Thyroid gland (tissue), 4 donors: ENCODE results near the gene IL3RA. TPM values are rescaled to one million over a fixed set of nuclear protein-coding genes. Genes with fewer than 3 reads are reported as not detected.

Experiments used
- DNase-seq, 2 donors: peaks; one replicate each; pipeline ENCODE4 v3.0.0-alpha.2; 2019
- H3K27ac ChIP-seq, 3 donors: fragments of 200-600 bp; sonication (generic); 1 replicate in 2 of 3; 2 replicates in 1 of 3; pipeline ENCODE4 v1.5.1; 2016 to 2019; ENCODE audit warnings: mild to moderate bottlenecking in 1 of 3, moderate library complexity in 1 of 3
- H3K27me3 ChIP-seq: fragments of 200-600 bp; sonication (generic); one replicate; pipeline ENCODE4 v1.5.1; 2019
- H3K36me3 ChIP-seq, 2 donors: fragments of 200-600 bp; sonication (generic); one replicate each; pipeline ENCODE4 v1.5.1; 2016 to 2019
- H3K4me1 ChIP-seq, 2 donors: fragments of 200-600 bp; sonication (generic); one replicate each; pipeline ENCODE4 v1.5.1; 2017 to 2019
- H3K4me3 ChIP-seq, 3 donors: fragments of 200-600 bp; sonication (generic); replicated peaks in 1 of 3; 1 replicate in 2 of 3; 2 replicates in 1 of 3; pipeline ENCODE4 v1.5.1; 2016; ENCODE audit warnings: mild to moderate bottlenecking in 1 of 3
- H3K9me3 ChIP-seq: fragments of 200-600 bp; sonication (generic); one replicate; pipeline ENCODE4 v1.5.1; 2017
- CTCF ChIP-seq, 6 experiments: fragments of 200-600 bp in 3 of 6; fragments of 450-650 bp in 3 of 6; sonication (generic) in 3 of 6; IDR thresholded peaks; one replicate each; pipeline ENCODE4 v1.5.1; 2016 to 2019; ENCODE audit warnings: antibody characterized with exemption in 6 of 6, mild to moderate bottlenecking in 2 of 6, inconsistent platforms in 1 of 6, moderate library complexity in 1 of 6
- POLR2A ChIP-seq, 2 donors: fragments of 450-650 bp; IDR thresholded peaks; one replicate each; pipeline ENCODE4 v1.6.1; 2017; ENCODE audit warnings: antibody characterized with exemption in 2 of 2, mild to moderate bottlenecking in 2 of 2, moderate library complexity in 1 of 2
- WGBS, 2 donors: methylation state at CpG; one replicate each; pipeline ENCODE4 v1.1.5; 2017; 5-methylcytosine and 5-hydroxymethylcytosine counted together
- intact Hi-C: fragments of 100-400 bp; cut with DNase I; formaldehyde crosslinking; loops from one replicate; pipeline ENCODE4 v1.15.1; 2023
- total RNA-seq, 4 donors: library from RNA; depleted of rRNA; stranded (reverse); fragments of >200 nt; gene quantifications; one replicate each; pipeline ENCODE4 v1.2.3, GENCODE V29; 2016

IL3RA gene
- total RNA-seq, 4 donors from 2014 or later = 0.89 to 4.5 (median 3.3) TPM

DNA sequence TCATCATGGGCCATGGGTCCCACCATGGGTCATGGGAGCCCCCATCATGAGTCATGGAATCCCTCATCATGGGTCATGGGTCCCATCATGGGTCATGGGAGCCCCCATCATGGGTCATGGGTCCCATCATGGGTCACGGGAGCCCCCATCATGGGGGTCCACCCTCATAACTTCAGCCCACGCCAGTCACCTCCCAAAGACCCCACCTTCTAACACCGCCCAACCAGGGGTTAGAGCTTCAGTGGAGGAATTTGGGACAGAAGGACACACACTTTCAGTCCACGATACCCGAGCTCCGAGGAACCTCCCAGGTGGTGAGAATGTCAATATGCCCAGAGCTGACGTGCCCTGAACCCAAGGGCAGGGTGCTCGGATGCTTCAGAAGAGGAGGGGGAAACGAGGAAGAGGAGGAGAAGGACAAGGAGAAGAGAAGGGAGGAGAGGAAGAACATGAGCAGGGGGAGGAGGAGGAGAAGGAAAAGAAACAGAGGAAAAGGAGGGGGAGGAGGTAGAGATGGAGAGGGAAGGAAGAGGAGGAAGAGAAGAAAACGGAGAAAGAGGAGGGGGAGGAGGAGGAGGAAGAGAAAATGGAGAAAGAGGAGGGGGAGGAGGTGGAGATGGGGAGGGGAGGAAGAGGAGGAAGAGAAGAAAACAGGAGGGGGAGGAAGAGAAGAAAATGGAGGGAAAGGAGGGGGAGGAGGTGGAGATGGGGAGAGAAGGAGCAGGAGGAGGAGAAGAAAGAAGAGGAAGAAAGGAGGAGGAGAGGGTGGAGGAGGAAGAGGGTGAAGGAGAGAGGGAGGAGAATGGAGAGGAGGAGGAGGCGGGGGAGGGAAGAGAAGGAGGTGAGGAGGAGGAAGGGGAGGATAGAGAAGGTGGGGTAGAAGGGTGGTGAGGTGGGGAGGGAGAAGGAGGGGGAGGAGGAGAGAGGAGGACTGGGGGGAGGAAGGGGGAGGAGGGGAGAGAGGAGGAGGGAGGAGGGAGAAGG lies 17.7 kb downstream of the IL3RA start:
- Histone ChIP-seq H3K36me3 (peaks cover 0 to 7% of the 10 kb centered on the region in 2 donors), H3K27me3 (no peaks in the 10 kb centered on the region), H3K9me3 (no peaks in the 10 kb centered on the region), H3K4me1 (no peaks in the 10 kb centered on the region), H3K4me3 (no peak overlapping the region), H3K27ac (no peak overlapping the region)
- intact Hi-C loops = no loop called here
- 88 to 89% methylated on average over 10 to 11 of the region's 11 CpGs for WGBS, 2 donors
- TF ChIP-seq POLR2A (IDR thresholded peaks at IDR 0.05) = no peak
- no peak for TF ChIP-seq CTCF (IDR thresholded peaks at IDR 0.05)
- DNase-seq = no peak

DNA sequence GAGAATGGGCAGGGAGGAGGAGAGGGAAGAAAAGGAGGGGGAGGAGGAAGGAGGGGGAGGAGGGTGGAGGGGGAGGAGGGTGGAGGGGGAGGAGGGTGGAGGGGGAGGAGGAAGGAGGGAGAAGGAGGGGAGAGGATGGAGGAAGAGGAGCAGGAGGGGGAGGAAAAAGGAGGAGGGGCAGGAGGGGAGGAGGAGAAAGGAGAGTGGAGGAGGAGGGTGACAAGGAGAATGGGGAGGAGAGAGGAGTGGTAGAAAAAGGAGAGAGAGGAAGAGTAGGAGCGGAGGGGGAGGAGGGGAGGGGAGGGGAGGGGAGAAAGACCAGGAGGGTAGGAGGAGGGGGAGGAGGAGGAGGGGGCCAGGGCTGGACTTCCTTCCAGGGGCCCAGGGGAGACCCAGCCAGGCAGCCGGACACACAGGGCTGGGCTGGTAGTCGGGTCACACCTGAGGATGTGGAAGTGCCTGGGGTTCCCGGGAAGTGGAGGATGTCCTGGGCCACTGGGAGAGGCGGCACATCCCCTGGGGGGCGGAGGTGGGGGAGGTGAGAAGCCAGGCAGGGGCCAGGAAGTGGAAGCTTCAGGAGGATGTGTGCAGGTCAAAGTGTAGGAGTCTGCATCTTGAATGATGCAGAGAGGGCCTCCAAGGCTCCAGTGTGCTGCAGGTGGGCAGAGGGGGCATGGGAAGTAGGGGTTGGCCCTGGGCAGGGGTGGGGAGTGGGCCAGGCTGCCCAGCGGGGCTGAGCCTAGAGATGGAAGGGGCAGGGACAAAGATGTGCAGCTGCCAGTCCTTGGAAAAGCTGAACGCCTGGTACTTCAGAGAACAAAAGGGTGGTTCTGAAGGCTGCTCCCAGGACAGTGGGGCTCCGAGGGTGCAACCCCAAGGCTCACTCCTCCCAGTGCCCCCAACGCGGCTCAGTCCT lies 18.8 kb downstream of the IL3RA start:
- no peak for DNase-seq
- WGBS, 2 donors = 41 to 51% methylated on average over 10 to 11 of the region's 11 CpGs
- intact Hi-C loops = no loop called here
- Histone ChIP-seq H3K9me3 (no peaks in the 10 kb centered on the region), H3K27ac (no peak overlapping the region), H3K4me1 (no peaks in the 10 kb centered on the region), H3K4me3 (no peak overlapping the region), H3K27me3 (no peaks in the 10 kb centered on the region), H3K36me3 (peaks cover 0 to 7% of the 10 kb centered on the region in 2 donors)
- TF ChIP-seq POLR2A (IDR thresholded peaks at IDR 0.05) (no peak), CTCF (IDR thresholded peaks at IDR 0.05) (no peak)

DNA sequence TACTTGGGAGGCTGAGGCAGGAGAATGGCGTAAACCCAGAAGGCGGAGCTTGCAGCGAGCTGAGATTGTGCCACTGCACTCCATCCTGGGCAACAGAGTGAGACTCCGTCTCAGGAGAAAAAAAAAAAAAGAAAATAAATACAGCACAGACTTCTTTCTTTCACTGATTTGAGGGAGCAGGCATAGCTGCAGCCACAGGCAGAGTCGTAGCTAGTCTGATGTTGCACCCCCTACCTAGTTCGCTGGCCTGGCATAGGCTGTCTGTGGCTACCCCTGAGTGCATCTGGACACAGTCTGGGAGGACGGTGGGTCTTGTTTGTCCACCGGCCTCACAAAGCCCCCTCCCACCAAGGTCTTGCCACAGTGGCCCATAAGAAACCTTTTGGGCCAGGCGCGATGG lies 21.4 kb downstream of the IL3RA start:
- WGBS, 2 donors = 97% methylated on average over 10 of the region's 10 CpGs
- Histone ChIP-seq H3K4me1 (no peaks in the 10 kb centered on the region), H3K9me3 (no peaks in the 10 kb centered on the region), H3K27ac (no peak overlapping the region), H3K36me3 (peaks cover 3 to 7% of the 10 kb centered on the region in 2 donors), H3K27me3 (no peaks in the 10 kb centered on the region), H3K4me3 (no peak overlapping the region)
- intact Hi-C loops = no loop called here
- no peak for TF ChIP-seq CTCF (IDR thresholded peaks at IDR 0.05)
- no peak for TF ChIP-seq POLR2A (IDR thresholded peaks at IDR 0.05)
- no peak for DNase-seq

DNA sequence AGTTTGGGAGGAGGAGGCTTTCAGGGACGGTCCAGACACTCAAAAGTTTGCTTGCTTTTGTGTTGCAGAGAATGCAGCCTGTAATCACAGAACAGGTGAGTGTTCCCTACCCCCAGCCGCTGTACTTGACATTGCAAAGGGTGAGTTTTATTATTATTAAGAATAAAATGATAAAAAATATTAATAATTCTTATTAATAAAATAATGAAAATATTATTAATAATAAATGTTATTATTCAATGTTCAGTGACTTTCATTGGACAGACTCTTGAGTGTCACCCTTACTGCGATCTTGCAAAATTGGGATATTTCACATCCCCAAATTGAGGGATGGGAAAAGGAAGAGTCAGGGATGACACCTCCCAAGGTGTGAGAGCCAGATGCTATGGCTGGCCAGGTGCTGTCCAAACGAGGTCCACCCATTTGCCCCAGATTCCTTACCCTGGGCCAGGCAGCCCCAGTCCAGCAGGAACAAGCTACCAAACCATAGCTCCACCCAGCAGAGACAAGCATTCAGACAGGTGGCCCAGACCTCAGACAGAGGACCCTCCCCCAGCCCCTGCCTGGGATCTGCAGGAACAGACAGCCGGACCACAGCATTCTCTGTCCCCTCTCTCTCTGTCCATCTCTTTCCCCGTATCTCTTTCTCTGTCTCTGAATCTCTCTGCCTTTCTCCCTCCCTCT lies 22.4 kb downstream of the IL3RA start:
- H3K36me3 ChIP-seq = peaks cover 3 to 7% of the 10 kb centered on the region in 2 donors
- TF ChIP-seq POLR2A (IDR thresholded peaks at IDR 0.05) (no peak), CTCF (IDR thresholded peaks at IDR 0.05) (no peak)
- no peaks in the 10 kb centered on the region for H3K27me3 ChIP-seq
- intact Hi-C loops = no loop called here
- no peak for DNase-seq
- 82% methylated on average over 6 of the region's 6 CpGs for WGBS, 2 donors
- no peaks in the 10 kb centered on the region for H3K9me3 ChIP-seq
- no peak overlapping the region for H3K27ac ChIP-seq
- no peaks in the 10 kb centered on the region for H3K4me1 ChIP-seq
- H3K4me3 ChIP-seq = no peak overlapping the region
